K562 (cell line): Measurements from ENCODE around the gene TEKT4. TPM values are rescaled to one million over a fixed set of nuclear protein-coding genes. Genes with fewer than 3 reads are reported as not detected.

Experiments used
- ATAC-seq: fragments of 200-7000 bp; cut with Tn5 transposase; 3 replicates; pipeline ENCODE4 v1.9.1; 2020; ENCODE audit warnings: moderate library complexity
- BruUV-seq: library from RNA; stranded (reverse); fragments of 400-500 nt; replicated peaks from 2 replicates; lab custom pipeline; 2021; lab: Mats Ljungman, UMichigan
- CTCF ChIA-PET: fragments of 300-600 bp; formaldehyde crosslinking; extraction: SDS; loops from one replicate; lab custom pipeline; 2021; ENCODE audit warnings: low intra/inter-chr PET ratio; lab: Yijun Ruan, JAX
- POLR2A ChIA-PET: fragments of 300-600, 350-650 bp; sonication (Branson Sonifier 250); formaldehyde crosslinking; extraction: SDS; loops from one replicate; lab custom pipeline; 2021; ENCODE audit warnings: antibody characterized with exemption, inconsistent platforms; lab: Yijun Ruan, JAX
- DNase-seq, 4 experiments: peaks; one replicate each; pipeline versions ENCODE4 v3.0.0 to v3.0.0-alpha.2; 2011 to 2018; ENCODE audit warnings: low spot score in 3 of 4, mixed read lengths in 3 of 4; ENCODE audit errors: extremely low read depth in 1 of 4
- FAIRE-seq: peaks from 2 replicates; lab custom pipeline; 2011; peaks lifted over from hg19 to GRCh38; lab: Jason Lieb, UNC
- H2AFZ ChIP-seq: 2 replicates; pipeline ENCODE4 v1.6.0; 2011; ENCODE audit warnings: low read depth, low read length, control low read depth, inconsistent platforms
- H3K27ac ChIP-seq: fragments of 200-600 bp; 3 replicates; pipeline ENCODE4 v1.8.0; 2011; ENCODE audit warnings: low read depth, mild to moderate bottlenecking, control low read depth, inconsistent platforms, low read length, moderate library complexity, mixed read lengths; ENCODE audit errors: extremely low read depth
- H3K27me3 ChIP-seq, 2 experiments: fragments of 300-600 bp in 1 of 2; 2 replicates in 1 of 2; 3 replicates in 1 of 2; pipeline versions ENCODE4 v1.6.0 to v1.8.0; 2011; ENCODE audit warnings: inconsistent platforms in 2 of 2, low read length in 2 of 2, mild to moderate bottlenecking in 1 of 2, mixed read lengths in 1 of 2, moderate library complexity in 1 of 2; ENCODE audit not compliant: control insufficient read depth in 2 of 2, insufficient read depth in 2 of 2
- H3K36me3 ChIP-seq: fragments of 300-600 bp; 3 replicates; pipeline ENCODE4 v1.8.0; 2011; ENCODE audit warnings: mild to moderate bottlenecking, low read length, inconsistent platforms; ENCODE audit not compliant: control insufficient read depth, insufficient read depth
- H3K4me1 ChIP-seq, 2 experiments: fragments of 200-600 bp in 1 of 2; replicated peaks in 1 of 2; 2 replicates in 1 of 2; 3 replicates in 1 of 2; pipeline versions ENCODE4 v1.5.1 to v1.8.0; 2011; ENCODE audit warnings: inconsistent platforms in 2 of 2, low read length in 2 of 2, mild to moderate bottlenecking in 1 of 2, mixed read lengths in 1 of 2, moderate library complexity in 1 of 2; ENCODE audit not compliant: control insufficient read depth in 2 of 2, insufficient read depth in 2 of 2
- H3K4me2 ChIP-seq: 2 replicates; pipeline ENCODE4 v1.6.1; 2011; ENCODE audit warnings: low read length, control low read depth, inconsistent platforms, mixed read lengths; ENCODE audit not compliant: insufficient read depth
- H3K4me3 ChIP-seq: fragments of 200-600 bp; sonication (generic), shearing (Covaris generic); 2 replicates; pipeline ENCODE4 v1.5.1; 2016; ENCODE audit warnings: control low read depth, inconsistent platforms
- H3K79me2 ChIP-seq: fragments of 200-600 bp; 3 replicates; pipeline ENCODE4 v1.8.0; 2011; ENCODE audit warnings: low read length, inconsistent platforms; ENCODE audit not compliant: control insufficient read depth, insufficient read depth
- H3K9ac ChIP-seq, 2 experiments: 2 replicates each; pipeline versions ENCODE4 v1.6.0 to v1.6.1; 2011; ENCODE audit warnings: low read depth in 2 of 2, low read length in 2 of 2, control low read depth in 1 of 2, inconsistent platforms in 1 of 2, mild to moderate bottlenecking in 1 of 2, mixed read lengths in 1 of 2; ENCODE audit not compliant: insufficient read depth in 1 of 2
- H3K9me1 ChIP-seq: one replicate; pipeline ENCODE4 v1.6.0; 2011; ENCODE audit warnings: inconsistent platforms, mild to moderate bottlenecking, low read length, moderate library complexity; ENCODE audit not compliant: control insufficient read depth, insufficient read depth
- H3K9me3 ChIP-seq: replicated peaks from 2 replicates; pipeline ENCODE4 v1.5.1; 2011; ENCODE audit warnings: low read depth, low read length, inconsistent platforms; ENCODE audit not compliant: control insufficient read depth, insufficient read depth
- H4K20me1 ChIP-seq: replicated peaks from 2 replicates; pipeline ENCODE4 v1.6.1; 2011; ENCODE audit warnings: low read length, inconsistent platforms, mixed read lengths; ENCODE audit not compliant: control insufficient read depth, insufficient read depth
- BACH1 ChIP-seq: fragments of 200-800 bp; sonication (Bioruptor generic); IDR thresholded peaks from 2 replicates; pipeline ENCODE4 v1.6.1; 2016; ENCODE audit warnings: missing genetic modification characterization, missing compliant biosample characterization
- KLF13 ChIP-seq: fragments of 450-650 bp; IDR thresholded peaks from 2 replicates; pipeline ENCODE4 v1.6.1; 2016; ENCODE audit warnings: missing genetic modification characterization, low read depth, mild to moderate bottlenecking, missing compliant biosample characterization, moderate library complexity, borderline replicate concordance
- PHF20 ChIP-seq: fragments of 450-650 bp; IDR thresholded peaks from 2 replicates; pipeline ENCODE4 v1.6.1; 2018; ENCODE audit not compliant: partially characterized antibody
- PHF8 ChIP-seq: fragments of 200-600 bp; sonication (generic); IDR thresholded peaks from 2 replicates; pipeline ENCODE4 v1.6.1; 2012; ENCODE audit warnings: mixed run types, mild to moderate bottlenecking, inconsistent platforms, low read length, moderate library complexity, borderline replicate concordance
- POLR2G ChIP-seq: fragments of 200-400 bp; formaldehyde crosslinking; IDR thresholded peaks from 2 replicates; pipeline ENCODE4 v1.6.1; 2017; ENCODE audit warnings: low read depth, mild to moderate bottlenecking, antibody characterized with exemption, low read length, moderate library complexity
- PTTG1 ChIP-seq: fragments of 450-650 bp; IDR thresholded peaks from 2 replicates; pipeline ENCODE4 v1.6.1; 2016; ENCODE audit warnings: low read depth, mild to moderate bottlenecking, missing genetic modification characterization, missing compliant biosample characterization
- TEAD1 ChIP-seq, 2 experiments: fragments of 450-650 bp in 1 of 2; sonication (generic) in 1 of 2; formaldehyde crosslinking; IDR thresholded peaks; 2 replicates each; pipeline versions ENCODE4 v1.4.0 to v1.8.0; 2020 to 2022; ENCODE audit warnings: mild to moderate bottlenecking in 2 of 2, missing genetic modification reagents in 1 of 2
- U2AF1 ChIP-seq: fragments of 200-400 bp; formaldehyde crosslinking; optimal IDR thresholded peaks from 2 replicates; pipeline ENCODE3; 2017; ENCODE audit warnings: mild to moderate bottlenecking, low read depth, low read length, moderate library complexity
- ZNF584 ChIP-seq: fragments of 200-800 bp; sonication (Bioruptor generic); IDR thresholded peaks from 2 replicates; pipeline ENCODE4 v1.6.1; 2016; ENCODE audit warnings: low read depth, mild to moderate bottlenecking, missing genetic modification characterization, missing compliant biosample characterization
- WGBS: fragments of 100-300 bp; shearing (Covaris generic); methylation state at CpG from one replicate; pipeline ENCODE4 v1.1.6; 2016; ENCODE audit warnings: low coverage, mixed read lengths; ENCODE audit not compliant: insufficient coverage; ENCODE audit errors: missing lambda C conversion rate; 5-methylcytosine and 5-hydroxymethylcytosine counted together
- in situ Hi-C: fragments of 300-500 bp; cut with MboI; formaldehyde crosslinking; loops from 4 replicates; pipeline ENCODE4 v1.15.0; 2018; ENCODE audit warnings: inconsistent platforms, mixed read lengths
- intact Hi-C: fragments of 100-400 bp; cut with micrococcal nuclease; formaldehyde crosslinking; loops from 2 replicates; pipeline ENCODE4 v1.14.2; 2022
- polyA plus RNA-seq, 8 experiments: library from polyadenylated mRNA; depleted of rRNA in 4 of 8; stranded (reverse) in 5 of 8; unstranded in 3 of 8; fragments of >200 nt; fragmentation: Nextera tagmentation in 2 of 8; fragmentation: Illumina TruSeq in 1 of 8; extraction: Ambion mirVana in 2 of 8; extraction: Trizol in 1 of 8; gene quantifications; 2 replicates each; pipeline versions ENCODE4 v1.2.1 to v1.2.3, GENCODE V29; 2011 to 2014; ENCODE audit warnings: inconsistent platforms in 1 of 8, missing spikeins in 1 of 8
- total RNA-seq, 7 experiments: library from RNA; depleted of rRNA in 6 of 7; stranded (reverse); fragments of >200 nt in 6 of 7; fragmentation: Illumina TruSeq in 2 of 7; extraction: Trizol in 2 of 7; gene quantifications; 2 replicates each; pipeline versions ENCODE4 v1.2.1 to v1.2.3, GENCODE V29; 2011 to 2021; ENCODE audit warnings: low replicate concordance in 1 of 7
- TF ChIP-seq, protein P1 (sequence below): sonication (generic); formaldehyde crosslinking; IDR thresholded peaks from 2 replicates; pipeline ENCODE4 v1.8.1; 2023; ENCODE audit warnings: mild to moderate bottlenecking, missing genetic modification reagents
- TF ChIP-seq, protein P2 (sequence below): sonication (generic); formaldehyde crosslinking; IDR thresholded peaks from 2 replicates; pipeline ENCODE4 v1.8.1; 2023; ENCODE audit warnings: missing genetic modification reagents, mild to moderate bottlenecking, borderline replicate concordance

Gene TEKT4
- total and polyA plus RNA-seq, 9 of the 15 experiments (the other 6 are each of a cell fraction or from before 2014, with no cell fraction given): 0.04 to 0.51 (median 0.10) TPM; not detected in 6

DNA sequence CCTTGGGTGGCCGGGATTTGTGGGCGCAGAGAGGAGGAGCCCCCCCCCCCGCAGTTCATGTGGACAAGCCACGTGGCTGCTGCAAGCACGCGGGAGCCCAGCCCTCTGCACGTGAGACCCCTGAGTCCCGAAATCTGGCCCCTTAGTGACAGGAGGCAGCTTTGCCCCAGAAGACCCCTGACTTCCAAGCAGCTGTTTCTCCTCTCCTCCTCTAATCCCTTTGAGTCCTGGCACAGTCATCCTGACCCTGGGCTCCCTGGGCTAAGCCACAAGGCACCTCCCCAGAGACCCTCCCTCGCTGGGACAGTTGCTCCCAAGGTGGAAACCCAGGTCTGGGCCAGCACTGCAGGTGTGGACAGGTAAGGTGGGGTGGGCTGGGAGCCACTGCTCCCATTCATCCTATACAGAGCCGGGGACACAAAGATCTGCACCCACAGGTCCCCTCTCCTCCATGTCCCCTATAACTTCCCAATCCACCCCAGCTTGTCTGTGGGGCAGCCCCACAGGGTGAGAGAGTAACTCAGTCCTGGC lies 923 bp downstream of the TEKT4 start:
- Histone ChIP-seq H2AFZ (no peak overlapping the region), H3K9me1 (no peaks in the 10 kb centered on the region), H3K27me3 (peaks cover 0 to 5% of the 10 kb centered on the region in 2 experiments; a peak in 2 of 5 replicates), H3K4me3 (no peak overlapping the region), H3K4me2 (no peak overlapping the region), H3K27ac (no peak overlapping the region), H3K4me1 (peaks cover 0 to 24% of the 10 kb centered on the region in 2 experiments; a peak in 2 of 5 replicates), H3K36me3 (no peaks in the 10 kb centered on the region), H3K79me2 (no peaks in the 10 kb centered on the region), H3K9ac (no peak overlapping the region), H4K20me1 (no peaks in the 10 kb centered on the region; the same call in none of the 2 replicates), H3K9me3 (no peaks in the 10 kb centered on the region)
- in situ Hi-C loops: no loop called here
- ATAC-seq: no peak
- WGBS: 10% methylated on average over 5 of the region's 10 CpGs
- BruUV-seq: no TSS peak
- FAIRE-seq: no peak
- POLR2A ChIA-PET: no interaction called here
- intact Hi-C loops: loop anchor here (5.0 kb wide), 2 partner anchors 85 to 170 kb away; no protein-coding TSS in a partner anchor
- TF ChIP-seq, protein P1, sequence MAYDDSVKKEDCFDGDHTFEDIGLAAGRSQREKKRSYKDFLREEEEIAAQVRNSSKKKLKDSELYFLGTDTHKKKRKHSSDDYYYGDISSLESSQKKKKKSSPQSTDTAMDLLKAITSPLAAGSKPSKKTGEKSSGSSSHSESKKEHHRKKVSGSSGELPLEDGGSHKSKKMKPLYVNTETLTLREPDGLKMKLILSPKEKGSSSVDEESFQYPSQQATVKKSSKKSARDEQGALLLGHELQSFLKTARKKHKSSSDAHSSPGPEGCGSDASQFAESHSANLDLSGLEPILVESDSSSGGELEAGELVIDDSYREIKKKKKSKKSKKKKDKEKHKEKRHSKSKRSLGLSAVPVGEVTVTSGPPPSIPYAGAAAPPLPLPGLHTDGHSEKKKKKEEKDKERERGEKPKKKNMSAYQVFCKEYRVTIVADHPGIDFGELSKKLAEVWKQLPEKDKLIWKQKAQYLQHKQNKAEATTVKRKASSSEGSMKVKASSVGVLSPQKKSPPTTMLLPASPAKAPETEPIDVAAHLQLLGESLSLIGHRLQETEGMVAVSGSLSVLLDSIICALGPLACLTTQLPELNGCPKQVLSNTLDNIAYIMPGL (CRISPR knock-in tag): no peak
- TF ChIP-seq ZNF584 (CRISPR knock-in tag) (no peak), PHF8 (no peak), POLR2G (no peak), TEAD1 (CRISPR knock-in tag; IDR thresholded peaks at IDR 0.05) (no peak), PHF20 (no peak), U2AF1 (no peak), PTTG1 (tag) (no peak), KLF13 (tag) (no peak), BACH1 (tag) (no peak)
- TF ChIP-seq, protein P2, sequence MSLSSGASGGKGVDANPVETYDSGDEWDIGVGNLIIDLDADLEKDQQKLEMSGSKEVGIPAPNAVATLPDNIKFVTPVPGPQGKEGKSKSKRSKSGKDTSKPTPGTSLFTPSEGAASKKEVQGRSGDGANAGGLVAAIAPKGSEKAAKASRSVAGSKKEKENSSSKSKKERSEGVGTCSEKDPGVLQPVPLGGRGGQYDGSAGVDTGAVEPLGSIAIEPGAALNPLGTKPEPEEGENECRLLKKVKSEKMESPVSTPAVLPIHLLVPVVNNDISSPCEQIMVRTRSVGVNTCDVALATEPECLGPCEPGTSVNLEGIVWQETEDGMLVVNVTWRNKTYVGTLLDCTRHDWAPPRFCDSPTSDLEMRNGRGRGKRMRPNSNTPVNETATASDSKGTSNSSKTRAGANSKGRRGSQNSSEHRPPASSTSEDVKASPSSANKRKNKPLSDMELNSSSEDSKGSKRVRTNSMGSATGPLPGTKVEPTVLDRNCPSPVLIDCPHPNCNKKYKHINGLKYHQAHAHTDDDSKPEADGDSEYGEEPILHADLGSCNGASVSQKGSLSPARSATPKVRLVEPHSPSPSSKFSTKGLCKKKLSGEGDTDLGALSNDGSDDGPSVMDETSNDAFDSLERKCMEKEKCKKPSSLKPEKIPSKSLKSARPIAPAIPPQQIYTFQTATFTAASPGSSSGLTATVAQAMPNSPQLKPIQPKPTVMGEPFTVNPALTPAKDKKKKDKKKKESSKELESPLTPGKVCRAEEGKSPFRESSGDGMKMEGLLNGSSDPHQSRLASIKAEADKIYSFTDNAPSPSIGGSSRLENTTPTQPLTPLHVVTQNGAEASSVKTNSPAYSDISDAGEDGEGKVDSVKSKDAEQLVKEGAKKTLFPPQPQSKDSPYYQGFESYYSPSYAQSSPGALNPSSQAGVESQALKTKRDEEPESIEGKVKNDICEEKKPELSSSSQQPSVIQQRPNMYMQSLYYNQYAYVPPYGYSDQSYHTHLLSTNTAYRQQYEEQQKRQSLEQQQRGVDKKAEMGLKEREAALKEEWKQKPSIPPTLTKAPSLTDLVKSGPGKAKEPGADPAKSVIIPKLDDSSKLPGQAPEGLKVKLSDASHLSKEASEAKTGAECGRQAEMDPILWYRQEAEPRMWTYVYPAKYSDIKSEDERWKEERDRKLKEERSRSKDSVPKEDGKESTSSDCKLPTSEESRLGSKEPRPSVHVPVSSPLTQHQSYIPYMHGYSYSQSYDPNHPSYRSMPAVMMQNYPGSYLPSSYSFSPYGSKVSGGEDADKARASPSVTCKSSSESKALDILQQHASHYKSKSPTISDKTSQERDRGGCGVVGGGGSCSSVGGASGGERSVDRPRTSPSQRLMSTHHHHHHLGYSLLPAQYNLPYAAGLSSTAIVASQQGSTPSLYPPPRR (CRISPR knock-in tag): no peak
- CTCF ChIA-PET: no interaction called here
- DNase-seq: no peak
